H1 (cell line): ENCODE data around the gene NARS2. TPM values are rescaled to one million over a fixed set of nuclear protein-coding genes. Genes with fewer than 3 reads are reported as not detected.

Experiments used
- CTCF ChIA-PET: fragments of 300-600 bp; sonication (Branson Sonifier 250); formaldehyde crosslinking; loops from one replicate; lab custom pipeline; 2021; ENCODE audit not compliant: partially characterized antibody; lab: Charles Lee
- POLR2A ChIA-PET: fragments of 300-600 bp; sonication (Branson Sonifier 250); formaldehyde crosslinking; loops from one replicate; lab custom pipeline; 2021; ENCODE audit warnings: inconsistent platforms; ENCODE audit not compliant: partially characterized antibody; lab: Charles Lee
- DNase-seq, 2 experiments: peaks; one replicate each; pipeline versions ENCODE4 v3.0.0 to v3.0.0-alpha.2; 2010 to 2022; ENCODE audit warnings: low spot score in 2 of 2, low read depth in 1 of 2, mixed read lengths in 1 of 2
- FAIRE-seq: peaks from 2 replicates; lab custom pipeline; 2011; peaks lifted over from hg19 to GRCh38; lab: Jason Lieb, UNC
- H2AFZ ChIP-seq: 2 replicates; pipeline ENCODE4 v1.8.1; 2012; ENCODE audit warnings: low read length, inconsistent platforms
- H2AK5ac ChIP-seq: 2 replicates; pipeline ENCODE4 v1.6.1; 2013; ENCODE audit warnings: low read depth, low read length
- H2BK120ac ChIP-seq: replicated peaks from 2 replicates; pipeline ENCODE3; 2013; ENCODE audit warnings: low read depth, low read length, inconsistent platforms
- H2BK12ac ChIP-seq: 2 replicates; pipeline ENCODE4 v1.6.1; 2013; ENCODE audit warnings: low read depth, low read length
- H2BK15ac ChIP-seq: 2 replicates; pipeline ENCODE4 v1.6.1; 2013; ENCODE audit warnings: low read length
- H2BK20ac ChIP-seq: 2 replicates; pipeline ENCODE4 v1.6.1; 2013; ENCODE audit warnings: low read length
- H2BK5ac ChIP-seq: 2 replicates; pipeline ENCODE4 v1.6.1; 2013; ENCODE audit warnings: low read depth, low read length
- H3K14ac ChIP-seq: 2 replicates; pipeline ENCODE4 v1.6.1; 2013; ENCODE audit warnings: inconsistent platforms; ENCODE audit not compliant: insufficient read length
- H3K18ac ChIP-seq: 2 replicates; pipeline ENCODE4 v1.6.1; 2013; ENCODE audit warnings: low read length; ENCODE audit errors: extremely low read depth
- H3K23ac ChIP-seq: 2 replicates; pipeline ENCODE4 v1.6.1; 2013; ENCODE audit warnings: inconsistent platforms; ENCODE audit not compliant: insufficient read length
- H3K23me2 ChIP-seq: 2 replicates; pipeline ENCODE4 v1.6.1; 2013; ENCODE audit warnings: low read depth, low read length
- H3K27ac ChIP-seq: 2 replicates; pipeline ENCODE4 v1.6.1; 2011; ENCODE audit warnings: low read depth, low read length, inconsistent platforms
- H3K27me3 ChIP-seq, 4 experiments: replicated peaks in 1 of 4; 1 replicate in 1 of 4; 2 replicates in 3 of 4; pipeline versions ENCODE4 v1.6.1 to v1.8.1; 2011 to 2013; ENCODE audit warnings: low read length in 3 of 4, mild to moderate bottlenecking in 3 of 4, inconsistent platforms in 2 of 4, mixed read lengths in 2 of 4, moderate library complexity in 1 of 4; ENCODE audit not compliant: control insufficient read depth in 3 of 4, insufficient read depth in 3 of 4; ENCODE audit errors: extremely low read depth in 1 of 4
- H3K36me3 ChIP-seq, 4 experiments: 2 replicates each; pipeline versions ENCODE4 v1.6.1 to v1.8.1; 2011 to 2013; ENCODE audit warnings: mild to moderate bottlenecking in 4 of 4, low read length in 3 of 4, moderate library complexity in 2 of 4, control low read depth in 1 of 4, inconsistent platforms in 1 of 4; ENCODE audit not compliant: insufficient read depth in 4 of 4, control insufficient read depth in 2 of 4
- H3K4ac ChIP-seq: replicated peaks from 2 replicates; pipeline ENCODE3; 2013; ENCODE audit warnings: low read length, low read depth, mixed read lengths, inconsistent platforms; ENCODE audit not compliant: insufficient read length
- H3K4me1 ChIP-seq, 4 experiments: replicated peaks in 1 of 4; 1 replicate in 1 of 4; 2 replicates in 3 of 4; pipeline versions ENCODE4 v1.6.1 to v1.8.1; 2011 to 2013; ENCODE audit warnings: low read length in 3 of 4, inconsistent platforms in 2 of 4, mixed read lengths in 1 of 4; ENCODE audit not compliant: insufficient read depth in 4 of 4, control insufficient read depth in 3 of 4
- H3K4me2 ChIP-seq, 2 experiments: 2 replicates each; pipeline versions ENCODE4 v1.6.1 to v1.8.1; 2011 to 2013; ENCODE audit warnings: low read depth in 2 of 2, low read length in 2 of 2, control low read depth in 1 of 2, inconsistent platforms in 1 of 2, mild to moderate bottlenecking in 1 of 2; ENCODE audit not compliant: insufficient read depth in 1 of 2
- H3K4me3 ChIP-seq, 4 experiments: fragments of 200-600, 300-600 bp in 1 of 4; sonication (generic), shearing (Covaris generic), sonication (Bioruptor Twin) in 1 of 4; 2 replicates each; pipeline versions ENCODE4 v1.5.1 to v1.8.1; 2011 to 2016; ENCODE audit warnings: low read length in 4 of 4, low read depth in 3 of 4, control low read depth in 2 of 4, inconsistent platforms in 2 of 4, mild to moderate bottlenecking in 2 of 4, mixed read lengths in 1 of 4, moderate library complexity in 1 of 4; ENCODE audit not compliant: insufficient read depth in 2 of 4; ENCODE audit errors: extremely low read depth in 1 of 4
- H3K56ac ChIP-seq: replicated peaks from 2 replicates; pipeline ENCODE3; 2013; ENCODE audit warnings: low read depth, mild to moderate bottlenecking, mixed read lengths, low read length, inconsistent platforms; ENCODE audit not compliant: insufficient read length
- H3K79me1 ChIP-seq: 2 replicates; pipeline ENCODE4 v1.6.1; 2013; ENCODE audit warnings: low read depth, low read length, control low read depth
- H3K79me2 ChIP-seq, 2 experiments: 2 replicates each; pipeline versions ENCODE4 v1.6.1 to v1.8.1; 2012 to 2013; ENCODE audit warnings: low read length in 2 of 2, mild to moderate bottlenecking in 2 of 2, inconsistent platforms in 1 of 2; ENCODE audit not compliant: insufficient read depth in 2 of 2, control insufficient read depth in 1 of 2
- H3K9ac ChIP-seq, 4 experiments: replicated peaks in 1 of 4; 1 replicate in 1 of 4; 2 replicates in 3 of 4; pipeline versions ENCODE4 v1.6.1 to v1.8.1; 2011 to 2013; ENCODE audit warnings: low read depth in 3 of 4, low read length in 3 of 4, control low read depth in 2 of 4, mild to moderate bottlenecking in 2 of 4, moderate library complexity in 2 of 4, inconsistent platforms in 1 of 4; ENCODE audit errors: extremely low read depth in 1 of 4
- H3K9me3 ChIP-seq, 2 experiments: 2 replicates each; pipeline versions ENCODE4 v1.6.1 to v1.8.1; 2012 to 2013; ENCODE audit warnings: mild to moderate bottlenecking in 2 of 2, moderate library complexity in 2 of 2, control low read depth in 1 of 2, inconsistent platforms in 1 of 2, low read depth in 1 of 2, low read length in 1 of 2, mixed read lengths in 1 of 2; ENCODE audit not compliant: insufficient read depth in 2 of 2
- H4K20me1 ChIP-seq, 2 experiments: replicated peaks in 1 of 2; 2 replicates each; pipeline versions ENCODE3 to v1.8.1; 2011 to 2013; ENCODE audit warnings: inconsistent platforms in 2 of 2, low read length in 2 of 2, mild to moderate bottlenecking in 1 of 2; ENCODE audit not compliant: insufficient read depth in 2 of 2, control insufficient read depth in 1 of 2
- H4K5ac ChIP-seq: 2 replicates; pipeline ENCODE4 v1.6.1; 2013; ENCODE audit warnings: low read length, low read depth, mixed read lengths, inconsistent platforms; ENCODE audit not compliant: insufficient read length
- H4K8ac ChIP-seq: 2 replicates; pipeline ENCODE4 v1.8.0; 2013; ENCODE audit warnings: mild to moderate bottlenecking, moderate library complexity, low read length, inconsistent platforms; ENCODE audit not compliant: insufficient read depth; ENCODE audit errors: extremely low read depth
- H4K91ac ChIP-seq: replicated peaks from 2 replicates; pipeline ENCODE3; 2013; ENCODE audit warnings: low read length, mixed read lengths, inconsistent platforms; ENCODE audit not compliant: insufficient read length
- CTBP2 ChIP-seq: IDR thresholded peaks from 2 replicates; pipeline ENCODE4 v1.7.0; 2011; ENCODE audit warnings: borderline replicate concordance, mild to moderate bottlenecking, moderate library complexity, mixed read lengths, low read length; ENCODE audit not compliant: insufficient read depth, insufficient read length
- JUN ChIP-seq: IDR thresholded peaks from 2 replicates; pipeline ENCODE4 v1.6.1; 2011; ENCODE audit warnings: low read depth, mild to moderate bottlenecking, improper control_type of control experiment, low read length
- WGBS, 2 experiments: shearing (Covaris generic) in 1 of 2; methylation state at CpG; one replicate each; pipeline versions ENCODE4 v1.1.6 to v1.1.7; 2013 to 2015; ENCODE audit warnings: low lambda C conversion rate in 2 of 2, mixed read lengths in 2 of 2, inconsistent platforms in 1 of 2, low coverage in 1 of 2, missing lambda C conversion rate in 1 of 2; ENCODE audit not compliant: insufficient replicate concordance in 2 of 2, insufficient coverage in 1 of 2, insufficient read length in 1 of 2; ENCODE audit errors: extremely low coverage in 1 of 2, missing lambda C conversion rate in 1 of 2; 5-methylcytosine and 5-hydroxymethylcytosine counted together
- polyA plus RNA-seq, 7 experiments: library from polyadenylated mRNA; depleted of rRNA in 3 of 7; stranded (reverse) in 5 of 7; unstranded in 2 of 7; fragments of >200 nt in 5 of 7; fragments of 200-250 nt in 2 of 7; gene quantifications; 1 replicate in 5 of 7; 2 replicates in 1 of 7; 4 replicates in 1 of 7; pipeline versions ENCODE4 v1.2.1 to v1.2.3, GENCODE V29; 2011 to 2013; ENCODE audit warnings: missing spikeins in 2 of 7, mixed read lengths in 2 of 7
- total RNA-seq: library from RNA; stranded (reverse); fragmentation: NEBNext Ultra II Directional; extraction: Animal tissue kit (Norgen Biotek cat#: 25700); gene quantifications from 2 replicates; pipeline ENCODE4 v1.2.1, GENCODE V29; 2021

The NARS2 gene
- total and polyA plus RNA-seq, 2 of the 8 experiments (the other 6 are each of a cell fraction or from before 2014, with no cell fraction given) = 26.2 to 51.6 TPM

GRCh38 chr11:78622666-78623065, 48.0 kb upstream of the NARS2 start:
- Histone ChIP-seq H3K9ac (no peak overlapping the region), H3K27me3 (no peaks in the 10 kb centered on the region), H3K9me3 (peaks cover 3 to 8% of the 10 kb centered on the region in 2 experiments; a peak in 1 of 4 replicates), H3K56ac (no peak overlapping the region), H2BK5ac (no peak overlapping the region)
- 94% methylated on average over 5 of the region's 5 CpGs; no CpG with 5 or more reads in 1 of the 2 experiments for WGBS, 2 experiments
- no peak for DNase-seq
- no peak for FAIRE-seq
- TF ChIP-seq CTBP2 (no peak), JUN (no peak)
- TF ChIP-seq, all 59 proteins: peak for 0
- Histone ChIP-seq H2BK15ac (no peak overlapping the region), H4K8ac (no peak overlapping the region), H2BK12ac (no peak overlapping the region), H4K5ac (no peak overlapping the region), H3K4me3 (no peak overlapping the region), H3K4me2 (no peak overlapping the region), H3K18ac (no peak overlapping the region), H3K36me3 (no peaks in the 10 kb centered on the region), H3K23ac (no peak overlapping the region), H3K4ac (no peak overlapping the region), H2AFZ (no peak overlapping the region), H3K27ac (no peak overlapping the region), H4K91ac (no peak overlapping the region), H2BK20ac (no peak overlapping the region), H3K79me2 (no peaks in the 10 kb centered on the region), H3K14ac (no peak overlapping the region), H4K20me1 (no peaks in the 10 kb centered on the region), H3K4me1 (no peaks in the 10 kb centered on the region), H2AK5ac (no peak overlapping the region), H3K79me1 (no peaks in the 10 kb centered on the region), H2BK120ac (no peak overlapping the region), H3K23me2 (no peaks in the 10 kb centered on the region)
- ChIA-PET CTCF (no interaction called here), POLR2A (no interaction called here)
